ENCODE measurements around the gene LTBP1. TPM values are rescaled to one million over a fixed set of nuclear protein-coding genes. Genes with fewer than 3 reads are reported as not detected.

Gene LTBP1
- total RNA-seq, 2 experiments from 2014 or later: 0.19 to 0.23 TPM

GRCh38 chr2:32940316-32940997, 6.3 kb upstream of the LTBP1 start:
- Mint-ChIP-seq H3K9me3 (no peaks in the 10 kb centered on the region), H3K36me3 (no peaks in the 10 kb centered on the region), H3K4me1 (no peaks in the 10 kb centered on the region), H3K4me3 (no peak overlapping the region), H3K27ac (no peak overlapping the region), H3K27me3 (peaks cover 14% of the 10 kb centered on the region)
- POLR2A ChIA-PET: no interaction called here
- ATAC-seq (ENCODE audit: low read depth) (no peak), DNase-seq (no peak)

GRCh38 chr2:32941944-32942690, 4.6 kb upstream of the LTBP1 start:
- H3K27ac Mint-ChIP-seq: no peak overlapping the region
- ATAC-seq (ENCODE audit: low read depth) (no peak), DNase-seq (no peak)
- POLR2A ChIA-PET: no interaction called here
- H3K4me1 Mint-ChIP-seq: peaks cover 2% of the 10 kb centered on the region
- H3K4me3 Mint-ChIP-seq: no peak overlapping the region
- no peaks in the 10 kb centered on the region for H3K36me3 Mint-ChIP-seq
- peaks cover 10% of the 10 kb centered on the region for H3K27me3 Mint-ChIP-seq
- no peaks in the 10 kb centered on the region for H3K9me3 Mint-ChIP-seq

- ATAC-seq (ENCODE audit: low read depth) (no peak), DNase-seq (no peak)
- POLR2A ChIA-PET: no interaction called here
- Mint-ChIP-seq H3K9me3 (no peaks in the 10 kb centered on the region), H3K27ac (no peak overlapping the region), H3K4me1 (peaks cover 2% of the 10 kb centered on the region), H3K27me3 (peaks cover 11% of the 10 kb centered on the region), H3K36me3 (no peaks in the 10 kb centered on the region), H3K4me3 (no peak overlapping the region)
These were observed 3.8 kb upstream of the LTBP1 start for GRCh38 chr2:32942793-32943485.

- peaks cover 27% of the 10 kb centered on the region for H3K27me3 Mint-ChIP-seq
- POLR2A ChIA-PET: no interaction called here
- no peak overlapping the region for H3K4me3 Mint-ChIP-seq
- H3K27ac Mint-ChIP-seq: no peak overlapping the region
- ATAC-seq (ENCODE audit: low read depth) (no peak), DNase-seq (no peak)
- H3K36me3 Mint-ChIP-seq: no peaks in the 10 kb centered on the region
- H3K4me1 Mint-ChIP-seq: peaks cover 4% of the 10 kb centered on the region
- H3K9me3 Mint-ChIP-seq: no peaks in the 10 kb centered on the region
These were observed 1.5 kb upstream of the LTBP1 start for GRCh38 chr2:32945286-32945685.

DNA sequence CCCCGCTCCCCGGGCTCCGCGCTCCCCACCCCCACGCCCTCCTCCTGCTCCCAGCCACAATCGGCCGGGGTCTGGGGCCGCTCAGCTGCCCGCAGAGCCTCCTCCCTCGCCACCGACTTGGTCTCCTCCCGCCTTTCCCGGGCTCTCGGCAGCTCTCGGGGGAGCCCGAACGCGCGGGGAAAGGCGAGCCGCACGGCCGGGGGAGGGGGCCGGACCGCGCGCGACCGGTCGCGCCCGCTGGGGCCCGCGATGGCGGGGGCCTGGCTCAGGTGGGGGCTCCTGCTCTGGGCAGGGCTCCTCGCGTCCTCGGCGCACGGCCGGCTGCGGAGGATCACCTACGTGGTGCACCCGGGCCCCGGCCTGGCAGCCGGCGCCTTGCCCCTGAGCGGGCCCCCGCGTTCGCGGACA, 327 bp downstream of the LTBP1 start:
- H3K27ac Mint-ChIP-seq: no peak overlapping the region
- H3K4me3 Mint-ChIP-seq: peak overlapping the region; percentile 39
- H3K36me3 Mint-ChIP-seq: no peaks in the 10 kb centered on the region
- ATAC-seq (ENCODE audit: low read depth): peak; percentile 19
- DNase-seq: no peak
- peaks cover 41% of the 10 kb centered on the region for H3K27me3 Mint-ChIP-seq
- H3K4me1 Mint-ChIP-seq: peaks cover 11% of the 10 kb centered on the region
- H3K9me3 Mint-ChIP-seq: no peaks in the 10 kb centered on the region
- POLR2A ChIA-PET: no interaction called here

GRCh38 chr2:32947484-32948143, 861 bp downstream of the LTBP1 start:
- ATAC-seq (ENCODE audit: low read depth) (peak; percentile 33), DNase-seq (peak; percentile 61)
- H3K27ac Mint-ChIP-seq: no peak overlapping the region
- POLR2A ChIA-PET: no interaction called here
- H3K9me3 Mint-ChIP-seq: no peaks in the 10 kb centered on the region
- H3K36me3 Mint-ChIP-seq: no peaks in the 10 kb centered on the region
- peaks cover 11% of the 10 kb centered on the region for H3K4me1 Mint-ChIP-seq
- peak overlapping the region; percentile 78 for H3K4me3 Mint-ChIP-seq
- peaks cover 42% of the 10 kb centered on the region for H3K27me3 Mint-ChIP-seq

DNA sequence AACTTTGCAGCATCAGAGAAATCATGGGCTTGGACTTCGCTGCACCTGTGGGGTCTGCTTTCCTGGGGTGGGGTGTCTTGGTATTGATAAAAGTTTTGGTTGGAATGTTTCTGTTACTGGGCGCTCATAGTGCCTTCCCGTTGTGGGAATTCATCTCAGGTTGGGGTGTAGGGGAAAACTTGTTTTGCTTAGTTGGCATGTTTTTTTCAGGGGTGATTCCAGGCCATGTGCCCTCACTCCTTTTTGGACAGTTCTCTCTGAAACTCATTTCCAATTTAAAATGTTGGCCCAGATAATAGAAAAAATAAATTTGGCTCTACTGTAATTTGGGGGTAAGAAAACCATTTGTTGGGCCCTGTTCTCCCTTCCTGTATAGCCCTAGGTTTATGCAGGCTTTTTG, 1.5 kb downstream of the LTBP1 start:
- Mint-ChIP-seq H3K9me3 (no peaks in the 10 kb centered on the region), H3K36me3 (no peaks in the 10 kb centered on the region)
- DNase-seq: no peak

DNA sequence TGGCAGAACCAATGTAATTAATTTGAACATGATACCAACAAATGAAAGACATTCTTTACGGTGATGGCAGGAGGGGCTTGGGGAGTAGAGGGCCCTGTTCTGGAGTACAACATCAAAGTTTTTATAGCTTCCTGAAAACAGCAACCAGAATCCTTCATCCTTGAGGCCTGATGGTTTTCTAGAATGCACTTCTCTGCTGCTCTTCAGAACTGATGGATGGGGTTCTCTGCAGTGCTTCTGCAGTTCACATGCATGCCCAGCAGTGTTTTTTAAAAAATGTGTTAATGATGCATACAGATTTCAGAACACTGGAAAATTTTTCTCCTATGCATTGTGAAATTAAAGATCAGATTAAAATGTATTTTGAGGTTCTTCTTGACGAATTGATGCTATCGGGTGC, 2.5 kb downstream of the LTBP1 start:
- H3K4me3 Mint-ChIP-seq: no peak overlapping the region
- H3K36me3 Mint-ChIP-seq: no peaks in the 10 kb centered on the region
- DNase-seq (no peak), ATAC-seq (ENCODE audit: low read depth) (no peak)
- no peak overlapping the region for H3K27ac Mint-ChIP-seq
- H3K9me3 Mint-ChIP-seq: no peaks in the 10 kb centered on the region
- H3K27me3 Mint-ChIP-seq: peaks cover 44% of the 10 kb centered on the region
- H3K4me1 Mint-ChIP-seq: peaks cover 11% of the 10 kb centered on the region
- POLR2A ChIA-PET: no interaction called here

More for the DNA sequence above, 1.5 kb downstream of the LTBP1 start:
- ATAC-seq (ENCODE audit: low read depth): no peak
- H3K27ac Mint-ChIP-seq: no peak overlapping the region
- POLR2A ChIA-PET: no interaction called here
- H3K4me3 Mint-ChIP-seq: peak overlapping the region; percentile 61
- H3K4me1 Mint-ChIP-seq: peaks cover 11% of the 10 kb centered on the region
- H3K27me3 Mint-ChIP-seq: peaks cover 44% of the 10 kb centered on the region

GRCh38 chr2:32951672-32952071, 4.9 kb downstream of the LTBP1 start:
- DNase-seq: no peak
- Mint-ChIP-seq H3K4me3 (no peak overlapping the region), H3K9me3 (no peaks in the 10 kb centered on the region), H3K4me1 (peaks cover 9% of the 10 kb centered on the region), H3K27ac (no peak overlapping the region), H3K36me3 (no peaks in the 10 kb centered on the region), H3K27me3 (peaks cover 40% of the 10 kb centered on the region)
- POLR2A ChIA-PET: no interaction called here
- no peak for ATAC-seq (ENCODE audit: low read depth)

DNA sequence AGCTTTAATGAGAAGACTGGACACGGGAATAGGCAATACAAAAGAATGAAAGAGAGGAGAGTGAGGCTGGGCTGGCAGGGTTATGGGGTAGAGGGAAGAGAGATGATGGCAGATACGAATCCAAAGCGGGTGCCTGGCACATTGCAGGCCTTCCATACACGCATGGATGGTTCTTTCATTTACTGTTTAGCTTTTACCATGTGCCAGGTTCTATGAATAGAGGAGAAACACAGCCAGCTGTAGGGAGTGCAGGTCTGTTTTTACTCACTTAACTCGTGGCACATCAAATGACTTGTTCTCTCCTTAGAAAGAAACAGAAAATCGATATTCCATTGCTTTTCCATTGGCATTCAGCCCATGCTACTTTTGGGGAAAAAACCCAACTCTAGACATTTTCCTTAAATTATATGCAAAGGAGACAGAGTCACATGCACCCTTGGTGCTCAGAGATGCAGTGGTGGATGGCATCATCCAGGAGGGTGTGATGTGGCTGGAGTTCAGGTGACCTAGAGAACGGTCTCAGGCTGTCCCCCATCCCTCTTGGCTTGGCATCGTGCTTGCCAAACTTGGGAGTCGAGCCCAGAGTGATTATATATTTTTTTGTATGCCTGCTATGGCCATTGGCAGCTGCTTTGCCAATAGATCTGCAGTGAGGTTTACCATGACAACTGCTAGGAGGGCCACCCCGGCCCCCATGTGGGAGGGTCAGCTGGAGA, 6.2 kb downstream of the LTBP1 start:
- H3K27ac Mint-ChIP-seq: no peak overlapping the region
- peaks cover 9% of the 10 kb centered on the region for H3K4me1 Mint-ChIP-seq
- no peak overlapping the region for H3K4me3 Mint-ChIP-seq
- peaks cover 39% of the 10 kb centered on the region for H3K27me3 Mint-ChIP-seq
- DNase-seq: no peak
- no peak for ATAC-seq (ENCODE audit: low read depth)
- no peaks in the 10 kb centered on the region for H3K36me3 Mint-ChIP-seq
- POLR2A ChIA-PET: no interaction called here
- H3K9me3 Mint-ChIP-seq: no peaks in the 10 kb centered on the region

DNA sequence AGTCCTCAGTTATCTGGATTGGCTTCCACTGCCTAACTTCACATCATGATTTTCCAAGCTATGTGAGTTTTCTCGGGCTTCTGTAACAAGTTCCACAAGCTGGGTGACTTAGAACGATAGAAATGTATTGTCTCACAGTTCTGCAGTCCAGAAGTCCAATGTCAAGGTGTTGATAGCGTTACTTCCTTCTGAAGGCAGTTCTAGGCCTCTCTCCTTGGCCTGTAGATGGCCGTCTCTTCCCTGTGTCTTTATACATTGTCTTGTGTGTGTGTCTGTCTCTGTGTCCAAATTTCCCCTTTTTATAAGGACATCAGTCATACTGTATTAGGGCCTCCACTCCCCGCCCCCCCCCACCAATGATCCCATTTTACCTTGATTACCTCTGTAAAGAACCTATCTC, 7.5 kb downstream of the LTBP1 start:
- no peak for DNase-seq
- H3K4me3 Mint-ChIP-seq: no peak overlapping the region
- POLR2A ChIA-PET: no interaction called here
- no peaks in the 10 kb centered on the region for H3K36me3 Mint-ChIP-seq
- ATAC-seq (ENCODE audit: low read depth): no peak
- peaks cover 31% of the 10 kb centered on the region for H3K27me3 Mint-ChIP-seq
- no peak overlapping the region for H3K27ac Mint-ChIP-seq
- peaks cover 7% of the 10 kb centered on the region for H3K4me1 Mint-ChIP-seq
- H3K9me3 Mint-ChIP-seq: no peaks in the 10 kb centered on the region

- H3K4me3 Mint-ChIP-seq: no peak overlapping the region
- ATAC-seq (ENCODE audit: low read depth) (no peak), DNase-seq (no peak)
- no peaks in the 10 kb centered on the region for H3K4me1 Mint-ChIP-seq
- peaks cover 9% of the 10 kb centered on the region for H3K27me3 Mint-ChIP-seq
- no peaks in the 10 kb centered on the region for H3K9me3 Mint-ChIP-seq
- POLR2A ChIA-PET: no interaction called here
- H3K27ac Mint-ChIP-seq: no peak overlapping the region
- H3K36me3 Mint-ChIP-seq: no peaks in the 10 kb centered on the region
These were observed 12.1 kb downstream of the LTBP1 start for GRCh38 chr2:32958821-32959220.

- H3K9me3 Mint-ChIP-seq: no peaks in the 10 kb centered on the region
- H3K27me3 Mint-ChIP-seq: peaks cover 6% of the 10 kb centered on the region
- ATAC-seq (ENCODE audit: low read depth) (no peak), DNase-seq (no peak)
- H3K27ac Mint-ChIP-seq: no peak overlapping the region
- H3K4me3 Mint-ChIP-seq: no peak overlapping the region
- no peaks in the 10 kb centered on the region for H3K4me1 Mint-ChIP-seq
- POLR2A ChIA-PET: no interaction called here
- H3K36me3 Mint-ChIP-seq: no peaks in the 10 kb centered on the region
These were observed 13.5 kb downstream of the LTBP1 start for GRCh38 chr2:32960238-32960637.
